Measurements from ENCODE around the gene ZP1.

GRCh38 chr11:60890696-60891095 is 23.4 kb downstream of the ZP1 start:
- TF ChIP-seq CTCF (IDR thresholded peaks at IDR 0.05; ENCODE audit: control extremely low read depth in 1 of 3, insufficient read depth in 1 of 3, low read depth in 1 of 3, low read length in 3 of 3), result no peak
- no peak for TF ChIP-seq TEAD4 (IDR thresholded peaks at IDR 0.05; ENCODE audit: low read depth, low read length)
- no peak for TF ChIP-seq JUN (IDR thresholded peaks at IDR 0.05; ENCODE audit: low read depth, low read length)
- TF ChIP-seq EZH2 (IDR thresholded peaks at IDR 0.05; ENCODE audit: low read depth, low read length, severe bottlenecking), result no peak
- TF ChIP-seq SP1 (IDR thresholded peaks at IDR 0.05; ENCODE audit: low read depth, low read length), result no peak
- TF ChIP-seq POLR2AphosphoS5 (IDR thresholded peaks at IDR 0.05; ENCODE audit: low read depth, low read length), result no peak
- TF ChIP-seq HDAC2 (IDR thresholded peaks at IDR 0.05; ENCODE audit: borderline replicate concordance in 1 of 2, low read depth in 2 of 2, low read length in 2 of 2), result no peak
- TF ChIP-seq RFX5 (IDR thresholded peaks at IDR 0.05; ENCODE audit: borderline replicate concordance, low read depth, low read length), result no peak
- no peak for TF ChIP-seq RAD21 (IDR thresholded peaks at IDR 0.05 in 1 of 2, conservative IDR thresholded peaks at IDR 0.05 in 1 of 2; ENCODE audit: low read depth in 2 of 2, low read length in 2 of 2)
- no peak for TF ChIP-seq ATF2 (IDR thresholded peaks at IDR 0.05; ENCODE audit: low read length)
- TF ChIP-seq EGR1 (IDR thresholded peaks at IDR 0.05; ENCODE audit: borderline replicate concordance, low read depth, low read length), result no peak
- no peak for TF ChIP-seq POLR2A (IDR thresholded peaks at IDR 0.05; ENCODE audit: control extremely low read depth in 1 of 2, low read depth in 2 of 2, low read length in 2 of 2)
- no peak for TF ChIP-seq GABPA (IDR thresholded peaks at IDR 0.05; ENCODE audit: borderline replicate concordance, insufficient read depth, low read length)
